Heart left ventricle (tissue), 16 donors: Measurements from ENCODE around the gene GH2. TPM values are rescaled to one million over a fixed set of nuclear protein-coding genes. Genes with fewer than 3 reads are reported as not detected.

Experiments
- ATAC-seq, 4 donors: fragments of 200-7000 bp; cut with Tn5 transposase; one replicate each; pipeline ENCODE4 v1.9.1; 2020 to 2022; ENCODE audit warnings: moderate library complexity in 4 of 4, mild to moderate bottlenecking in 3 of 4, moderate number of reproducible peaks in 1 of 4
- DNase-seq, 5 donors: peaks; one replicate each; pipeline ENCODE4 v3.0.0-alpha.2; 2020
- H3K27ac ChIP-seq, 12 donors: fragments of 200-600 bp; sonication (generic) in 4 of 12; one replicate each; pipeline versions ENCODE4 v1.5.0 to v1.8.0; 2016 to 2022; ENCODE audit warnings: mild to moderate bottlenecking in 2 of 12
- H3K27me3 ChIP-seq, 9 donors: fragments of 200-600 bp; sonication (generic) in 2 of 9; one replicate each; pipeline versions ENCODE4 v1.5.1 to v1.8.0; 2016 to 2022; ENCODE audit warnings: mild to moderate bottlenecking in 3 of 9
- H3K36me3 ChIP-seq, 9 donors: fragments of 200-600 bp; sonication (generic) in 2 of 9; one replicate each; pipeline versions ENCODE4 v1.5.0 to v1.8.0; 2018 to 2022; ENCODE audit warnings: mild to moderate bottlenecking in 2 of 9
- H3K4me1 ChIP-seq, 12 donors: fragments of 200-600 bp; sonication (generic) in 4 of 12; one replicate each; pipeline versions ENCODE4 v1.5.0 to v1.8.0; 2016 to 2022; ENCODE audit warnings: mild to moderate bottlenecking in 3 of 12
- H3K4me3 ChIP-seq, 12 donors: fragments of 200-600 bp; sonication (generic) in 4 of 12; one replicate each; pipeline versions ENCODE4 v1.5.0 to v1.8.0; 2017 to 2022; ENCODE audit warnings: mild to moderate bottlenecking in 9 of 12, moderate library complexity in 4 of 12
- H3K9me3 ChIP-seq, 12 donors: fragments of 200-600 bp; sonication (generic) in 4 of 12; one replicate each; pipeline versions ENCODE4 v1.5.0 to v1.8.0; 2016 to 2022; ENCODE audit warnings: mild to moderate bottlenecking in 1 of 12
- CTCF ChIP-seq, 12 donors: fragments of 200-600 bp; sonication (generic) in 4 of 12; IDR thresholded peaks; one replicate each; pipeline versions ENCODE4 v1.5.0 to v1.8.0; 2018 to 2022; ENCODE audit warnings: antibody characterized with exemption in 12 of 12, mild to moderate bottlenecking in 5 of 12
- POLR2A ChIP-seq, 2 donors: fragments of 450-650 bp; IDR thresholded peaks; one replicate each; pipeline ENCODE4 v1.6.1; 2017; ENCODE audit warnings: antibody characterized with exemption in 2 of 2, mild to moderate bottlenecking in 2 of 2, moderate library complexity in 2 of 2
- WGBS, 4 donors: extraction: QIAGEN DNeasy Blood & Tissue Kit in 2 of 4; methylation state at CpG; one replicate each; pipeline versions ENCODE4 v1.1.5 to v1.1.7; 2013 to 2018; 5-methylcytosine and 5-hydroxymethylcytosine counted together
- intact Hi-C, 10 donors: fragments of 100-400 bp; cut with DNase I; formaldehyde crosslinking; loops; one replicate each; pipeline versions ENCODE4 v1.11.1 to v1.14.2; 2022
- polyA plus RNA-seq, 2 donors: library from polyadenylated mRNA; stranded (reverse); fragments of 200-250 nt; gene quantifications; one replicate each; pipeline ENCODE4 v1.2.3, GENCODE V29; 2013
- total RNA-seq, 9 donors: library from RNA; depleted of rRNA in 2 of 9; stranded (reverse); fragments of >200 nt in 2 of 9; fragmentation: NEBNext Ultra II Directional in 3 of 9; extraction: Animal tissue kit (Norgen Biotek cat#: 25700) in 3 of 9; gene quantifications; one replicate each; pipeline versions ENCODE4 v1.1.0 to v1.2.4, GENCODE V29; 2016 to 2023
- donor health status: ischemic (EF 13 %, LVEDD 7.1; RV severe dilation, severe dysfunction).
- donor health status: healthy with polysubstance abuse.
- donor health status: DM: no; HTN: yes; CAD: no.
- donor health status: DM: no; HTN: no; CAD: no.
- donor health status: ischemic (EF 25% LVEDD 6.9; RV normal size, moderate dysfunction).
- donor health status: ischemic (EF 25% LVEDD 5.7; RV mildly dilated, moderate dysfunction).
- donor health status: healthy.
- donor health status: DM: yes; HTN: yes; CAD: no.
- donor health status: ischemic (EF 35%, LVEDD 5.7; RV mildly dilated, moderate dysfunction).
- donor health status: nonischemic (EF 11% LVEDD 7.7; RV severe dilation, severe dysfunction).
- donor health status: DM: yes; HTN: yes; CAD: no.
- donor health status: PGD.
- donor health status: ischemic (EF 29% LVEDD 5.4; RV normal size, mild dysfunction).
- donor health status: nonischemic (EF 23%, LVEDD 6.1; RV moderate dilation, normal function).

The GH2 gene
- total and polyA plus RNA-seq, 11 donors, result not detected

GRCh38 chr17:63831505-63831904, 50.2 kb downstream of the GH2 start:
- Histone ChIP-seq H3K36me3 (peaks cover 0 to 82% (median 75%) of the 10 kb centered on the region in 9 donors), H3K27me3 (no peaks in the 10 kb centered on the region), H3K9me3 (no peaks in the 10 kb centered on the region), H3K27ac (no peak overlapping the region), H3K4me3 (no peak overlapping the region), H3K4me1 (peaks cover 0 to 33% (median 18%) of the 10 kb centered on the region in 12 donors)
- TF ChIP-seq CTCF (IDR thresholded peaks at IDR 0.05) (no peak), POLR2A (IDR thresholded peaks at IDR 0.05) (no peak)
- no peak for DNase-seq
- intact Hi-C loops, result no loop called here
- 77 to 86% (median 77%) methylated on average over 5 to 8 of the region's 8 CpGs for WGBS, 4 donors
- ATAC-seq, result no peak

DNA sequence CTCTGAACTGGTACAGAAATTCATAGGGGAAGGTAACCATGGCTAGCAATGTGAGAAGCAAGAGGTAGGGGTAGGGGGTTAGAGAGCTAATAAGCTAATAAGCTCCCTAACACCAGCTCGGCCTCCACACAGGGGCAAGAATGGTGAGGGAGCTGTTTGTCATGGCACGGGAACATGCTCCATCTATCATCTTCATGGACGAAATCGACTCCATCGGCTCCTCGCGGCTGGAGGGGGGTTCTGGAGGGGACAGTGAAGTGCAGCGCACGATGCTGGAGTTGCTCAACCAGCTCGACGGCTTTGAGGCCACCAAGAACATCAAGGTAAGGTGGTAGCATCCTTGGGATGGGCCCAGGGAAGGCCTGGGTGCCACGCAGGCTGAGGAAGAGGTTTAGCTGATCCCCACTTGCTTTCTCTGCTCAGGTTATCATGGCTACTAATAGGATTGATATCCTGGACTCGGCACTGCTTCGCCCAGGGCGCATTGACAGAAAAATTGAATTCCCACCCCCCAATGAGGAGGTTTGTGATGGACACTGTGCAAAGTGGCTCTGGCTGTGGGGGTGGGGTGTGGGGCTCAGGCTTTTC, 50.7 kb downstream of the GH2 start:
- intact Hi-C loops, result no loop called here
- H3K27ac ChIP-seq, result no peak overlapping the region

GRCh38 chr17:63830278-63830677, 51.5 kb downstream of the GH2 start:
- intact Hi-C loops, result no loop called here
- no peak for TF ChIP-seq CTCF (IDR thresholded peaks at IDR 0.05)
- TF ChIP-seq POLR2A (IDR thresholded peaks at IDR 0.05), result no peak
- no peaks in the 10 kb centered on the region for H3K9me3 ChIP-seq
- WGBS, 4 donors, result 88 to 98% (median 94%) methylated on average over 5 of the region's 5 CpGs
- H3K27me3 ChIP-seq, result no peaks in the 10 kb centered on the region
- H3K36me3 ChIP-seq, result peaks cover 0 to 75% (median 68%) of the 10 kb centered on the region in 9 donors
- DNase-seq (no peak), ATAC-seq (no peak)
- H3K4me3 ChIP-seq, result no peak overlapping the region
- H3K4me1 ChIP-seq, result peaks cover 2 to 43% (median 28%) of the 10 kb centered on the region in 12 donors
- peak overlapping the region in 1 of 12 donors; percentile 91 for H3K27ac ChIP-seq

More for the DNA sequence above, 50.7 kb downstream of the GH2 start:
- Histone ChIP-seq H3K9me3 (no peaks in the 10 kb centered on the region), H3K4me3 (no peak overlapping the region), H3K36me3 (peaks cover 0 to 77% (median 70%) of the 10 kb centered on the region in 9 donors), H3K4me1 (peaks cover 2 to 38% (median 22%) of the 10 kb centered on the region in 12 donors), H3K27me3 (no peaks in the 10 kb centered on the region)
- DNase-seq, result no peak
- TF ChIP-seq CTCF (IDR thresholded peaks at IDR 0.05), result no peak
- no peak for TF ChIP-seq POLR2A (IDR thresholded peaks at IDR 0.05)
- ATAC-seq, result no peak
- WGBS, 4 donors, result 84 to 91% (median 88%) methylated on average over 15 of the region's 15 CpGs

Other genes with a start within 250 kb of the GH2 start
- 10 to 100 TPM in 2 of 9 donors, 1 to 10 TPM in 7; 1.9 to 48.0 (median 3.4) TPM for gene LIMD2, start 181.8 kb downstream of the GH2 start, total RNA-seq
- gene LIMD2, start 181.8 kb downstream of the GH2 start, polyA plus RNA-seq, result 1 to 10 TPM; 4.0 to 5.4 TPM
- gene STRADA, start 140.1 kb downstream of the GH2 start, total RNA-seq, result 10 to 100 TPM; 10.2 to 26.1 (median 15.3) TPM
- 10 to 100 TPM; 15.9 to 18.3 TPM for gene STRADA, start 140.1 kb downstream of the GH2 start, polyA plus RNA-seq
- gene CCDC47, start 108.3 kb downstream of the GH2 start, total RNA-seq, result 100 to 1,000 TPM in 2 of 9 donors, 10 to 100 TPM in 7; 54.4 to 115 (median 84.3) TPM
- 100 to 1,000 TPM in 1 of 2 donors, 10 to 100 TPM in 1; 38.4 to 139 TPM for gene CCDC47, start 108.3 kb downstream of the GH2 start, polyA plus RNA-seq
- 10 to 100 TPM; 30.1 to 75.0 (median 61.0) TPM for gene DDX42, start 107.8 kb downstream of the GH2 start, total RNA-seq
- gene DDX42, start 107.8 kb downstream of the GH2 start, polyA plus RNA-seq, result 10 to 100 TPM; 34.4 to 44.8 TPM
- gene PSMC5, start 54.5 kb downstream of the GH2 start, total RNA-seq, result 100 to 1,000 TPM in 7 of 9 donors, 10 to 100 TPM in 2; 64.7 to 143 (median 113) TPM
- gene PSMC5, start 54.5 kb downstream of the GH2 start, polyA plus RNA-seq, result 100 to 1,000 TPM; 164 to 189 TPM
- 10 to 100 TPM; 22.1 to 46.5 (median 25.7) TPM for gene FTSJ3, start 54.3 kb downstream of the GH2 start, total RNA-seq
- gene FTSJ3, start 54.3 kb downstream of the GH2 start, polyA plus RNA-seq, result 10 to 100 TPM; 12.5 to 44.6 TPM
- 10 to 100 TPM; 11.3 to 40.9 (median 24.1) TPM for gene SMARCD2, start 39.3 kb downstream of the GH2 start, total RNA-seq
- gene SMARCD2, start 39.3 kb downstream of the GH2 start, polyA plus RNA-seq, result 10 to 100 TPM; 16.5 to 26.9 TPM
- gene CSH2, start 8.3 kb downstream of the GH2 start, total RNA-seq, result not detected
- gene CSH2, start 8.3 kb downstream of the GH2 start, polyA plus RNA-seq, result not detected
- not detected for gene CSH1, start 14.6 kb upstream of the GH2 start, total RNA-seq
- gene CSH1, start 14.6 kb upstream of the GH2 start, polyA plus RNA-seq, result not detected
- gene CSHL1, start 29.3 kb upstream of the GH2 start, total RNA-seq, result not detected
- not detected for gene CSHL1, start 29.3 kb upstream of the GH2 start, polyA plus RNA-seq
- not detected for gene GH1, start 36.9 kb upstream of the GH2 start, total RNA-seq
- gene GH1, start 36.9 kb upstream of the GH2 start, polyA plus RNA-seq, result not detected
- 10 to 100 TPM in 2 of 9 donors, 1 to 10 TPM in 7; 2.2 to 16.2 (median 4.3) TPM for gene CD79B, start 50.4 kb upstream of the GH2 start, total RNA-seq
- 1 to 10 TPM; 5.1 to 6.3 TPM for gene CD79B, start 50.4 kb upstream of the GH2 start, polyA plus RNA-seq
- 1 to 10 TPM in 4 of 9 donors, under 1 TPM in 5; 0.37 to 2.1 (median 0.67) TPM for gene SCN4A, start 91.0 kb upstream of the GH2 start, total RNA-seq
- gene SCN4A, start 91.0 kb upstream of the GH2 start, polyA plus RNA-seq, result 1 to 10 TPM in 1 of 2 donors, under 1 TPM in 1; 0.33 to 1.8 TPM
- gene PRR29, start 116.4 kb upstream of the GH2 start, total RNA-seq, result 1 to 10 TPM in 1 of 9 donors, under 1 TPM in 5, not detected in 3; 0.15 to 1.8 (median 0.34) TPM
- gene PRR29, start 116.4 kb upstream of the GH2 start, polyA plus RNA-seq, result under 1 TPM; 0.15 to 0.19 TPM
- gene ICAM2, start 138.7 kb upstream of the GH2 start, total RNA-seq, result 100 to 1,000 TPM in 2 of 9 donors, 10 to 100 TPM in 7; 24.4 to 262 (median 33.0) TPM
- gene ICAM2, start 138.7 kb upstream of the GH2 start, polyA plus RNA-seq, result 10 to 100 TPM; 61.0 to 64.1 TPM
- 10 to 100 TPM in 4 of 9 donors, 1 to 10 TPM in 5; 5.1 to 18.7 (median 9.1) TPM for gene ERN1, start 248.2 kb upstream of the GH2 start, total RNA-seq
- gene ERN1, start 248.2 kb upstream of the GH2 start, polyA plus RNA-seq, result 1 to 10 TPM; 1.5 to 4.7 TPM